Skin of body (tissue), 2 donors: ENCODE data around the gene SNED1. TPM values are rescaled to one million over a fixed set of nuclear protein-coding genes. Genes with fewer than 3 reads are reported as not detected.

Source experiments
- DNase-seq: peaks from one replicate; lab custom pipeline; 2025; lab: John Stamatoyannopoulos, UW
- total RNA-seq: library from RNA; depleted of rRNA; stranded (reverse); fragments of >200 nt; gene quantifications from one replicate; pipeline ENCODE4 v1.2.3, GENCODE V29; 2014

Gene SNED1
- total RNA-seq, 1 donor from 2014 or later = 9.7 TPM

DNA sequence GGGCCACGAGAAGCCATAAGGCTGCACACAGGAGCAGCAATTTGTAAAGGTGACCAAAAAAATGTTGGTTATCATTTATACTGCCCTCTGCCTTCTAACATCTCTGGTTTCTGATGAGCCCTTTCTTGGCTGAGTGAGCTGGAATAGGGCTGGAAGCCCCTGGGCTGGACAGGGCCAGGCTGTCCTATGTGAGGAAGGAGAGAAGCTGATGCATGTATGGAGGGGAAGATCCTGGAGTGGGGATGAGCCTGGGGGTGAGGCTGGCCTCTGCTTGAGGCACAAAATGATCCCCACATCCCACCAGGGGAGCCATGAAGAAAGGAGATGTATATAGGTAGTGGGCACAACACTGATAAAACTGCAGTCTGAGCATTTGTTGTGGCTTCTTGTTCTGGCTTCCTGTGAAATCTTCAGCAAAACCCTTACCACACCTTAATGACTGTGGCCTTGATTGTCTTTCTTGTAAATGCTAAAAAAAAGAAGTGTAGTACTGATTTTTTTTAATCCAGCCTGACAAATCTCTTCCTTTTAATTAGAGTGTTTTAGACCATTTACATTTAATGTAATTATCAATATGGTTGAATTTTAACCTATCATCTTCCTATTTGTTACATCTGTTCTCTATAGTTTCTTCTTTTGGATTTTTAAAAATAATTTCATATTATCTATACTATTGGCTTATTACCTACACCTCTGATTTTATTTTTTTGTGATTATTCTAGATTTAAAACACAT, 5.6 kb downstream of the SNED1 start:
- no peak for DNase-seq

DNA sequence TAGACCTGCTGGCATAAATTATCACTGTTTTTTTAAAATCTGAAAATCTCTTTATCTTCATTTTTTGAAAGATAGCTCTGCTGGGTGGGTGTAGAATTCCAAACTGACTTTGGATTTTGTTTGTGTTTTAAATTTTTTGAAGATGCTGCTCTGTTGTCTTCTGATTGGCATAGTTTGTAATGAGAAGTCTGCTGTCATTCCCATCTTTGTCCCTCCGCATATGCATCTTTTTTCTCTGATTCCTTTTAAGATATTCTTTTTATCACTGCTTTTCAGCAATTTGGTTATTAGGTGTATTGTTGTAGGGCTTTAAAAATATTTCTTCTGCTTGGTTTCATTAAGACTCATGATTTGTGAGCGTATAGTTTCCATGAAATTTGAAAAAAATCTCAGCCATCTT, 7.2 kb downstream of the SNED1 start:
- DNase-seq = no peak

DNA sequence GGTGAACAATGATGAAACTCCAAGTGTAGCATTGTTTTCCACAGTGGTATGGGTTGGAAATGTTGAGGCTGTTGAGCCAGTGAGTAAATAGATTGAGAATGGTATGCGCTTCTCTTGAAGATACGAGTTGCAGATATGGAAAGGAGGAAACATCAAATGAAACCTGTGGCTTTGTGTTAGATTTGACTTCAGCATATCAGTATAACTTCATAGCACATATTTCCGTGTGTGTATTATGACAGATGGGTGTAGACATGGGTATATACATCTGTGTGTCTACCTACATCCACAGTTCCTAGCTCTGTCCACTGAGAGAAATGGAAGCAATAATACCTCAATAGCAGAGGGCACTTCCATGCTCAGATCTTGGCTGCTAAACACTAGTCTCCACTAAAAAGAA, 8.0 kb downstream of the SNED1 start:
- DNase-seq = no peak

GRCh38 chr2:241007111-241007510, 8.7 kb downstream of the SNED1 start:
- no peak for DNase-seq

DNA sequence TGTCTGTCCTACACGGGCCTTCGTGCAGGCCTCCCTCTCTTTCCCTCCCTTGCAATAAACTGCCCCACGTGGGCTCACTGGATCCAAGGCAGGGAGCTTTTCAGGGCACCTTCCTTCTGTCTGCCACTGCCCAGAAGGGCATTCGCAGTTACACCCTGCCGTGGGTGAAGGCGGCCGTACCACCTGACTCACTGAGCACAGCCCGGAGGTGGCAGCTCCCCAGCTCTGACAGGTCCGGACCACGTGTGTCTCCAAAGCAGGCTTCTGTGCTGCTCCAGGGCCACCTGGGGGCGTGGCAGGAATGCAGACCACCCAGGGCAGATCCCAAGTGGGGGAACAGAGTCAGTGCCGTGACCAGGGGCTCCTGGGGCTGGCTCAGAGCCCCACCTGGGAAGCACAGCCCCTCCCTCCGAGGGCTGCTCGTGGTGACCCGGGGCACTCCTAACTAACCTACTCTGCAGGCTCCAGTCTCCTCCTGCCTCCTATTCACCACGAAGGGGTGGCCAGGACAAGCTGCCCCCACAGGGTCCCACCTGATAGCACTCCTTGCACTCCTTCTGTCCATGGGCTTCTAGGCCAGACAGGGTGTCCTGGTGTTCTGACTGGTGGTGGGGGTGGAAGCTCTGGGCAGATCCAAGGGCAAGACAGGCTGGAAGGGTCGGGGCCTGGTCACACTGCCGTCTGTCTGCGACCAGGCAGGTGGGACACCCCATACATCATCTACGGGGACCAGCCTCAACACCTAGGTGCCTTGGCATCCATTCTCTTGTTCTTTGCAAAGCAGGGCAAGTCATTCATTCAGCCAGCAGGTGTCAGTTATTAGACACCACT, 9.7 kb downstream of the SNED1 start:
- DNase-seq = no peak

GRCh38 chr2:241008711-241009121, 10.3 kb downstream of the SNED1 start:
- DNase-seq = no peak

DNA sequence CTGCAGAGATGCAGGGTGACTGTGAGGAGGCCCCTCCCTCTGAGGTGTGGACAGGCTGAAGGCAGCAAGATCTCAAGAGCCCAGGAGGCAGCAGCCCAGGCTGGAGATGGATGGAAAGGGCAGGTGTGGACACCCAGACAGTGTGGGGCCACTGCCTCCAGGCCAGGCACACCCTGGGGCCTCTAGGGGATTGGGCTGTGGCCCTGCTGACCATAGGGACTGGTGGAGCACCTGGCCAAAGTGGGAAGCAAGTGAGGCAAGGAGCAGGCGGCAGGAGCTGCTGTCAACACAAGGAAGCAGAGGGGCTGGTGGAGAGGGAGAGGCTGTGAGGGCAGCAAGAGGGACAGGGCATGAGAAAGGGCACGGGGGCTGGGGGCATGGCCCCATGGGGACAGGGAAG, 10.8 kb downstream of the SNED1 start:
- DNase-seq = no peak

- DNase-seq = peak; percentile 5
Measured at GRCh38 chr2:241009601-241010530, 11.4 kb downstream of the SNED1 start.

GRCh38 chr2:241010531-241011295, 12.3 kb downstream of the SNED1 start:
- DNase-seq = no peak

GRCh38 chr2:241011296-241011600, 12.8 kb downstream of the SNED1 start:
- no peak for DNase-seq

- DNase-seq = no peak
Measured at GRCh38 chr2:241011751-241012510, 13.5 kb downstream of the SNED1 start.

- no peak for DNase-seq
Measured at GRCh38 chr2:241014224-241014623, 15.8 kb downstream of the SNED1 start.

- DNase-seq = no peak
Measured at GRCh38 chr2:241014764-241015163, 16.3 kb downstream of the SNED1 start.

- DNase-seq = no peak
Measured at GRCh38 chr2:241015439-241015838, 17.0 kb downstream of the SNED1 start.

DNA sequence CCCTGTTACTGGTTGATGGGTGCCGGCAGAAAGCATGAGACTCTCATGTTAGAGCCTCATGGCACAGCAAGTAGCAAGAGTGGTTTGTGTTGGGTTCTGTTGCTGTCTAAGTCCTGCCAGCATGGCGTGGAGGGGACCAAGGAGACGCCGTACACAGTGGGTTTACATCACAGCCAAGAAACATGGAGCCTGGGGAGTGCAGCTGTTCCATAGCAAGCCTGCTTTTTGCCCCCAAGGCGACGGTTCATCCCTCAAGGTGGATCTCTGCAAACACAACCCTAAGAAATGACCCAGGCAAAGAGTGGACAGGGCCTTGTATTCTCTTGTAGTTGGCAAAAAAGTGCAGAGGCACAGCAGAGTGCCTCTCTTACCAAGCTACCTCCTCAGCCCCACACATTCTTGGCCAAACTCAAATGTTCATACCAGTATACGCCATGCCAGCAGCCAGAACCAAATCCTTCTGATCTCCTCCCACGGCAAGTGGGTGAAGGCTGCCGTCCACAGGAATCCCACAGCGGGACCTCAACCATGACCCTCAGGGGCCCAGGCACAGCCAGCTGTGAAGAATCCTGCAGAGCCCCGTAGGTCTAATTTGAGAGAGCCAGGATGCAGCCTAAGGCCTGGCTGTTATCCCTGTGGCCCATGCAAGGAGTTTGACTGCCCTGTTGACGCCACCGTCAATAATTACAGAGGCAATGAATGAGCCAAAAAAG, 19.0 kb downstream of the SNED1 start:
- DNase-seq = no peak

DNA sequence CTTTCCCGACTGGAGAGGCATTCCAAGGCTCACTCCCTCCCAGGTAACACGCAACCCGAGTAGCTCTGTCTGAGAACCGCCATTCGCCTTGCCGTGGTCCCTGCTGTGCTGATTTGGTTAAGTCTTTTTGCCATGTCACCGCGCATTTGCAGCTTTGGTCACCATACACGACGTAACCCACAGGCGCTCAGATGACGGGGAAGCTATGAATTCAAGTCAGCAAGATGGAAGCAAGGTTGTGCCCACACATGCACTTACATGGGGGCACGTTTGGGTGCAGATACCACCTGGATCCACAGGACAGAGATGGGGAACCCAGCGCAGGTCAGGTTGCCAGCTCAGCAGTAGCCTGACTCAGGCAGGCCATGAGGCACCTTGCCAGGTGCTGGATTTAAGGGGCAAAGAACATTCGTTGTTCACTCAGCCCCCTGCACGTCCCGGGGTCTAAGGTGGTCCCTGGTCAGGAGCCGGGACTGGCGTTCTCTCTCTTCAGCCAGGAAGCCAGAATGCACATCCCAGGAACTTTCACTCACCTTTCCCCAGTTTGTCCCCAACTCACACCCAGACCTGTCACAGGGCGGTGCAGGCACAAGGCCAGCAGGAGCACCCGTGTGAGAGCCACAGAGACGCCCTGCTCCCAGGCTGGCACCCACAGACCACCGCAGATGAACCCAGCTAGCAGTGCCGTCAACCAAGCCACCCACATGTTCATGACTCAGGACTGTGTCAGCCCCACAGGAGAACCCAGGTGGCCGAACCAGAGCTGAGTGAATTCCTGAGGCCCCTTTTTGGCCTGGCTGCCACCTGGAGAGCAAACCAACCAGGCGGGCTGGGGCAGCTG, 19.9 kb downstream of the SNED1 start:
- no peak for DNase-seq

DNA sequence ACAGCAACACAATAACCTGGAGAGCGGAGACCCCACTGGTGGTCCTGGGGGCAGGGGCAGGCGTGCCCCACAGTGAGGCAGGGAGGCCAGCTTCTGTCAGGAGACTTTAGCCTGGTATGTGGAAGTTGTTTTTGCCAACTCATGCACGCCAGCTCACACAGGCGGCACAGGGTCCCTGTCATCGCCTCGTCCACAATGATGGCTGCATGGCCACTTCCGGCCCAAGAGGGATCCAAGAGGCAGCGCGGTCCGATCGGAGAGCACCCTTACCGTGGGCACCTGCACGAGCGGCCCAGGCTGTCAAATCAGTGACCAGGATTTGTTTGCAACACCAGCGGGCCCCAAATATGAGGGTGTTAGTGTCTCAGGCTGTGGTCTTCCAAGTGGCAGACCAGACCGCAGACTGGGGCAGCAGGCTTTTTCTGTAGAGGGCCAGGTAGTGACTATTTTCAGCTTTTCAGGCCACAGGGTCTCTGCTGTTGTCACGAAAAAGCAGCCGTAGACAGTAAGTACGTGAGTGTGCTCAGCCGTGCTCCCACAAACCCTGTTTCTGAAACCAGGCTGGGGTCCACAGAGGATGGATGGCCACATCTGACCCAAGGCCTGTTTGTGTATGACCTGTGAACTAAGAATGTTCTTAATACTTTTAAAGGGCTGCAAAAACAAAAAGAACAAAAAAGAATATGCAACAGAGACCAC, 21.2 kb downstream of the SNED1 start:
- DNase-seq = no peak

DNA sequence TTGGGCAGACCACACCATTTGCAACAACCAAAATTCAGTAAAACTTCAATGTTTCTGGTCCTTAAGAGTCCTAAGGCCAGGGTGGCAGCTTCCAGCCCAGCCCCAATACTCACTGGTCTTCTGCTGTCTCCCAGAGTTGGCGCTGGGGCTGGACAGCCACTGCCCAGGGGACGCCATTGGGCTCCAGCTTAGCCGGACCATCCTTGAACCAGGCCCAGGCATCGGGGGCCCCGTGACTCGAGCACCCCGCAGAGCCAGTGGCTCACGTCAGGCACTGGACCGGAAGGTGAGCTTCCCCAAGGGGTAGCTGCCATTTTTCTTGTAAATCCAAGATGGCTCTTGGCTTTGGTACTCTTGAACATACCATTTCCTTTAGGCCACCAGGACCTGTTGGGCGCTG, 21.8 kb downstream of the SNED1 start:
- no peak for DNase-seq
